ENCODE measurements around the gene UCN.

UCN gene

GRCh38 chr2:27261241-27261925 lies 46.9 kb downstream of the UCN start:
- DNase-seq (ENCODE audit: low spot score): no peak

- no peak for DNase-seq (ENCODE audit: low spot score)
Observed at GRCh38 chr2:27258051-27258450, 50.2 kb downstream of the UCN start.

Data from kidney capillary endothelial cell (primary cell).